HL-60 (cell line): Measurements from ENCODE around the gene RASSF9.

Experiments
- DNase-seq, 2 experiments: peaks; one replicate each; pipeline ENCODE4 v3.0.0-alpha.2; 2010 to 2020; ENCODE audit warnings: low read depth in 1 of 2, low spot score in 1 of 2
- H3K27ac ChIP-seq: fragments of 250-450 bp; sonication (Bioruptor Pico); replicated peaks from 2 replicates; pipeline ENCODE4 v1.5.1; 2020; ENCODE audit warnings: mild to moderate bottlenecking, moderate library complexity
- H3K27me3 ChIP-seq: fragments of 250-450 bp; sonication (Bioruptor Pico); 2 replicates; pipeline ENCODE4 v1.5.1; 2021; ENCODE audit warnings: mild to moderate bottlenecking, moderate library complexity; ENCODE audit not compliant: insufficient read depth, poor library complexity, severe bottlenecking
- H3K4me3 ChIP-seq: replicated peaks from 2 replicates; pipeline ENCODE4 v1.5.1; 2011; ENCODE audit warnings: mild to moderate bottlenecking, control low read depth, low read length; ENCODE audit not compliant: insufficient read depth
- GABPA ChIP-seq: IDR thresholded peaks from 2 replicates; pipeline ENCODE4 v1.6.1; 2012; ENCODE audit warnings: low read depth
- POLR2AphosphoS5 ChIP-seq: IDR thresholded peaks from 2 replicates; pipeline ENCODE4 v1.6.1; 2012; ENCODE audit warnings: low read depth
- REST ChIP-seq: IDR thresholded peaks from 2 replicates; pipeline ENCODE4 v1.6.1; 2012; ENCODE audit warnings: low read depth; ENCODE audit not compliant: insufficient replicate concordance
- SPI1 ChIP-seq: IDR thresholded peaks from 2 replicates; pipeline ENCODE4 v1.6.1; 2012; ENCODE audit warnings: low read depth, mild to moderate bottlenecking, borderline replicate concordance
- long read RNA-seq: library from polyadenylated mRNA; unstranded; transcript quantifications from one replicate; pipeline ENCODE4 v2.0.0, GENCODE V29; 2020
- TF ChIP-seq, protein P1 (sequence below): IDR thresholded peaks from one replicate; pipeline ENCODE4 v1.5.1; 2011; ENCODE audit warnings: low read length, control low read depth, inconsistent platforms; ENCODE audit not compliant: insufficient read depth

Gene RASSF9
- long read RNA-seq: 0 reads

DNA sequence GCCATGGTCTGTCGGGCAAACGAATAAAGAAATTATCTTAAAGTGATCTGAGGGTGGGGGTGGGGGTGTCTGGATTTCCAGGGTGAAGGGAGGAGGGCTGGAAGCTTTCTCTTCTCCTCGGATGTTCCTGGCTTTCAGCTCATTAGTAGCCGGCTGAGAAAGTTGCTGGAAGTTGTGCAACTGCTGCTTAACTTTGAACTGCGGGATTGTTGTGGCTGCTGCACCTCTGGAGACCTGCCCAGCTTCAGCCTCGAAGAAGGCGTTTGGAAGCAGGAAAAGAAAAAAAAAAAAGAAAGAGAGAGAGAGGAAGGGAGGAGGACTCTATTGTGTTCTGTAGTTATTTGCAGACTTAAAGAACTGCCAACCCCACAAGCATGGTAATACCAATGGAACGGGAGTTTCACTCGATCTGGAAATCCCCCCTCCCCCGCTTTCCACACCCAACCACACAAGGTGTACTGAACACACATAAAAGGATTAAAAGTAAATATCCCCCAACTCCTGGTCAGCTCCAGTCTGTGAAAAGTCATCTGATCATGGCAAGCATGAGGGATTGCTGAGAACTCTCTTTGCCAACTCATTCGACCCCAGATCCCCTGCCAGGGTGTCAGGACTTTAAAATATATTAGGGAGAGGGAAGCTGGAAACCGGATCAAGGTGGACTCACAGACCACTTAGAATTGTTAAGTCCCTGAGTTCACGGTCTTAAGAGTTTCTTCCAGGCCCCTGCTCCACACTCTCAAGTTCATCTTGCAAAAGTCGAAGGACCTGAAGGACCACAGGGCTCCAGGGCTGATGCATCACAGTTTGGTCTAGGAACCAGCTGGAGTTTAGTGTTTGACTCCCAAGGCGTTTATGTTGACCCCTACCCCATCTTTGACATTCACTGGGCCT, at the start of gene RASSF9:
TSS of gene RASSF9 (minus strand) at position 213 of the 894 bp plus-strand sequence. CDS start at position 5, 208 bp downstream.
- Histone ChIP-seq H3K27me3 (no peaks in the 10 kb centered on the region), H3K4me3 (no peak within 1 kb of the TSS), H3K27ac (no peak within 1 kb of the TSS)
- TF ChIP-seq, protein P1, sequence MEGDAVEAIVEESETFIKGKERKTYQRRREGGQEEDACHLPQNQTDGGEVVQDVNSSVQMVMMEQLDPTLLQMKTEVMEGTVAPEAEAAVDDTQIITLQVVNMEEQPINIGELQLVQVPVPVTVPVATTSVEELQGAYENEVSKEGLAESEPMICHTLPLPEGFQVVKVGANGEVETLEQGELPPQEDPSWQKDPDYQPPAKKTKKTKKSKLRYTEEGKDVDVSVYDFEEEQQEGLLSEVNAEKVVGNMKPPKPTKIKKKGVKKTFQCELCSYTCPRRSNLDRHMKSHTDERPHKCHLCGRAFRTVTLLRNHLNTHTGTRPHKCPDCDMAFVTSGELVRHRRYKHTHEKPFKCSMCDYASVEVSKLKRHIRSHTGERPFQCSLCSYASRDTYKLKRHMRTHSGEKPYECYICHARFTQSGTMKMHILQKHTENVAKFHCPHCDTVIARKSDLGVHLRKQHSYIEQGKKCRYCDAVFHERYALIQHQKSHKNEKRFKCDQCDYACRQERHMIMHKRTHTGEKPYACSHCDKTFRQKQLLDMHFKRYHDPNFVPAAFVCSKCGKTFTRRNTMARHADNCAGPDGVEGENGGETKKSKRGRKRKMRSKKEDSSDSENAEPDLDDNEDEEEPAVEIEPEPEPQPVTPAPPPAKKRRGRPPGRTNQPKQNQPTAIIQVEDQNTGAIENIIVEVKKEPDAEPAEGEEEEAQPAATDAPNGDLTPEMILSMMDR: no peak
- TF ChIP-seq REST (no peak), POLR2AphosphoS5 (no peak), SPI1 (no peak), GABPA (no peak)
- no peak for DNase-seq

GRCh38 chr12:85883763-85884162, 47.6 kb upstream of the RASSF9 start:
- TF ChIP-seq REST: no peak
- TF ChIP-seq POLR2AphosphoS5: no peak
- no peak for TF ChIP-seq GABPA
- no peak for TF ChIP-seq SPI1
- TF ChIP-seq, protein P1: no peak
- H3K4me3 ChIP-seq: no peak overlapping the region
- DNase-seq: no peak
- H3K27me3 ChIP-seq: no peaks in the 10 kb centered on the region
- H3K27ac ChIP-seq: no peak overlapping the region

DNA sequence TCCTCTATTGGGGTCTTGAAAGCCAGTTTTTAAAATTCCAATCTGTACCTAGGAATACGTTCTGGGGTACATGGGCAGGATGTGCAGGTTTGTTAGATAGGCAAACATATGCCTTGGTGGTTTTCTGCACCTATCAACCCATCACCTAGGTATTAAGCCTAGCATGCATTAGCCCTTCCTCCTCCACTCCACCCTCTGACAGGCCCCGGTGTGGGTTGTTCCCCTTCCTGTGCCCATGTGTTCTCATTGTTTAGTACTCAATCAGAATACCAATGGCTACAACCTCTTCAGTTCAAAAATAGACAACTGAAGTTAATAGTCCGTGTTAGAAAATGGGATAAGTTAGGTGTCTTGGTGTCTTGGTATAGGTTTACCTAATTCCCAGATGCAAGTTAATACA, 41.2 kb upstream of the RASSF9 start:
- H3K27me3 ChIP-seq: no peaks in the 10 kb centered on the region
- TF ChIP-seq, protein P1: no peak
- no peak for DNase-seq

More for the DNA sequence above, 41.2 kb upstream of the RASSF9 start:
- Histone ChIP-seq H3K27ac (no peak overlapping the region), H3K4me3 (no peak overlapping the region)
